M059J (cell line): Measurements from ENCODE around the gene GPC6. TPM values are rescaled to one million over a fixed set of nuclear protein-coding genes. Genes with fewer than 3 reads are reported as not detected.

ENCODE experiments used
- DNase-seq: peaks from one replicate; pipeline ENCODE4 v3.0.0-alpha.2; 2012; ENCODE audit warnings: low read depth
- total RNA-seq: library from RNA; depleted of rRNA; stranded (reverse); fragments of >200 nt; shearing (Covaris generic); gene quantifications from 2 replicates; pipeline ENCODE4 v1.2.3, GENCODE V29; 2014

GPC6 gene
- total RNA-seq, 1 experiment from 2014 or later, result 0.71 TPM

GRCh38 chr13:93966267-93966936 is 739.8 kb downstream of the GPC6 start:
- no peak for DNase-seq

GRCh38 chr13:93967286-93967685 is 740.7 kb downstream of the GPC6 start:
- no peak for DNase-seq

GRCh38 chr13:93975242-93975641 is 748.6 kb downstream of the GPC6 start:
- no peak for DNase-seq

DNA sequence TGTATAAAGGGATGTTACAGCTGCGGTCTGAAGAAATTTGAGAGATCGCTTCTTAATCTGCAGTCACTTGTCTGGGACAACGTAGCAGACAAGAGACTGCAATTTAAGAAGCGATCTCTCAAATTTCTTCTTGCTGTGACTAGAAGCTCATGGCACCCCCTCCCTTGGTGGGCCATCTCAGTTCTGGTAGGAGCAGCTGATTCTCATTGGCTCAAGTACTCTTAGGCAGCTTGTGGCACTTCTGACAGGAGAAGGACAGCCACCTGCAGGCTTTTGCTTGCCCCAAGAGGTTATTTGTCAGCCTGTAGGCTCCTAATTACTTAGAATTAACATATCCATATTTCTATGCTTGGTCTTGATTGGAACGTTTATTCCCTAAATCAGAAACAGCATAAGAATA is 749.9 kb downstream of the GPC6 start:
- DNase-seq, result no peak

GRCh38 chr13:93977986-93978385 is 751.4 kb downstream of the GPC6 start:
- DNase-seq, result no peak

- no peak for DNase-seq
Observed at GRCh38 chr13:93981426-93981977, 754.9 kb downstream of the GPC6 start.

- no peak for DNase-seq
Observed at GRCh38 chr13:93982179-93982918, 755.7 kb downstream of the GPC6 start.

GRCh38 chr13:93984052-93984451 is 757.4 kb downstream of the GPC6 start:
- no peak for DNase-seq

DNA sequence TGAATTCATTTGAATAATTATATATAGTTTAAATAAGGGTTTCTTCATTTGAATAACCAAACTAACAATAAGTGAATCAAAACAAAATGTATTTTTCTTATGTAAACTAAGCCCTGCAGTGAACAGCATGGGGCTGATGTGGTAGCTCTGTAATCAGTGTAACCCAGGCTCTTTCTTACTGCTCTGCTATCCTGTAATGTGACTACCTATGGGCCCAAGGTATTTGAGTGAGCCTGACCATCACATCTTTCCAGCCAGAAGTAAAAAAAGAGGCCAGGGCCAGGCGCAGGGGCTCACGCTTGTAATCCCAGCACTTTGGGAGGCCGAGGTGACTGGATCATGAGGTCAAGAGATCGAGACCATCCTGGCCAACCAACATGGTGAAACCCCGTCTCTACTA is 758.3 kb downstream of the GPC6 start:
- no peak for DNase-seq

DNA sequence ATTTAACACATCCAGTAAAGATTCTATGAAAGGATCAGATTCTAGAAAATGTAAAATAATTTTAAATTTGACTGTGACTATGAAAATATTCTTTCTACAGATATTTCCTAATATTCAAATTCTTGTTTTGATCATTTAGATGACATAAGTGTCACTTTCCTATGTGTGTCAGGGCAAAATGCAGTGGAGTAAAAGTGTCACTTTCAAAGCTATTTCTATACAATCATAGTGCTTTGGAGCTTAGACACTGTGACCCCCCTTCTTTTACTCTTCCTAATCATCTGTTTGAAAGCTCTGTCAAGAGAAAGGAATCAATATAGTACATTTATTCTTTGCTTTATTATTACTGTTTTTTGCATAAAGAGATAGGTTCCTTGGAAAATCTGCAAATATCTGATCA is 760.9 kb downstream of the GPC6 start:
- no peak for DNase-seq

GRCh38 chr13:93991569-93991968 is 765.0 kb downstream of the GPC6 start:
- DNase-seq, result no peak

DNA sequence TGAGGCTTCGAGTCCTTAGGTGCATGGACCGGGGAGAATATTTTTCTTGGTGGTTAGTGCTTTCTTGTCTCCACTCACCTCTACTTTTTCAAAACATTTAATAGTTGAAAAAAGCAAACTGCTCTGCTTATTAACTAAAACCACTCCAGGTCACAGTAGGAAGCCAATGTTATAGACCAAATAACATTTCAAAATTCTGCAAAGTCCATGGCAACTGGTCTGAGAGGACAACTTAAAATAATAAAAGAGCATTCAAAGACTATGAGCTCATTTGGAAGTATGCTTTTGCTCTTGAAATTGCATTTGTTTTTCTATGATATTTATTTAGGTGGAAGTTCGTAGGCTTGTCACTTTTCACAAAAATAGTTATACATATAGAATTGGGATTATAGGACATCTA is 769.9 kb downstream of the GPC6 start:
- DNase-seq, result no peak

DNA sequence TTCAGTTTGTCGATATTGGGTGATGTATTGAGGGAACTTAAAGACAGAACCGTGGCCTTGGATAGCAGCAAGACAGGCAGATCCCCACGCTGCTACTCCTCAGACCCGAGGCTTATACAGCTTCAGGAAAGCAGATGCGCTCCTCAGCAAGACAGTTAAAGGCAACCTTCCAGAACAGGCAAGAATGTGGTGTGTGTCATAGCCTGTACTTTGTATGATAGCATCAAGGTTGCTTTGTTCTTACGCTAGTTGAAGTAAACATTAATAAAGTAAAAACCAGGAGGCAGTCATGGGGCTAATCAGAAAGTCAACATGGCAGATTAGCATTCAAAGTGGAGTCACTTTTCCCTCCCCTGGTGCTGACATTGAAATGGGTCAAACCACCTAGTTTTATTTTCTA is 779.7 kb downstream of the GPC6 start:
- DNase-seq, result no peak

GRCh38 chr13:94007072-94007471 is 780.5 kb downstream of the GPC6 start:
- no peak for DNase-seq

DNA sequence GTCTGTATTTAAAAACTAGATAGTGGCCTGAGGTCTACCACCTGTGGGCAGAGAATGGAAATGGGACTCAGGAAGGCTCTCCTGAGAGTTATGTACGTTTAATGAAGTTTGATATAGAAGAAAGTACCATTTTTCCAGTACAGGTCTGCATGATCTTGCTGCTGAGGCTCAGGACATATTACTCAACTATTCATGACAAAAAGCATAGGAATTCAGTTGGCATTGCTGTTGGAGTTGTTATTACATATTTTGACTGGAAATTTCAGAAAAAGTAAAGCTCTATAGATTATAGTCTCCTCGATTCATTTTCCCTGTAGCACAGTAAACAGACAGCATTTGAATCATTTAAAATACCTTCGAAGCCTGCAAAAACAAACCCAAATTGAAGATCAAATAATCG is 783.1 kb downstream of the GPC6 start:
- no peak for DNase-seq

- no peak for DNase-seq
Observed at GRCh38 chr13:94014461-94014860, 787.9 kb downstream of the GPC6 start.

DNA sequence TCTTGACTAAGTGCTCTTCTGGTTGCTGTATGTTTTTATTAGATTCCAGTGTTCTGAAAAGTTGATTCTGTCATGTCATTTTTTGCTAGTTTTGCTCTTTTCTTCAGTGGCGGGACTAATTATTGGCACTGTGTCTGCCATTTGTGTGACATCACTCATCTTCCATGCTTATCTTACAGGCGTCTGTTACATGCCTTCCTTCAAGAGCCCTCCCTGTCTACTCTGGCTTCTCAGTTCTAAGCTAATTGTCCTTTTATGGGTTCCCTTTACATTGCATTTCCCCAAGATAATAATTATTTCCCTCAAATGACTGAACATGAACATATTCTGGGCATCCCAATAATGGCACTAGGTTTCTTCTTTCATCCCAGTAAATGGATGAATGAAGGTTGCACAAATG is 793.8 kb downstream of the GPC6 start:
- DNase-seq, result no peak

DNA sequence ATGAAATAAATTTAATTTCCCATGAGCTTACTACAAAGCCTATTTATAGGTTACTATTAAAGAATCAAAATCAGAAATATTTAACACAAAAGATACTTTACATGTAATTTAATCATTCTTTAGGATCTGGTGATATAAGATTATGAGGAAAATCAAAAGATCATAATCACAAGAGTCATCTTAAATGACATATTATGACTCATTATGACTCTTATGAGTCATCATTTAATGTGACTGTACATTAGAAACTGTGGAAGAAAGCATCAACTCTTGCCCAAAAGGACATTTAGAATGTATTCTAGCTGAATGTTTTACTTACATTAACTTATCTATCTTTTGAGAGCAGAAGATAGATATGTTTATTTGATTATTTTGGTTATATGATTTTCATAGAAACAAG is 794.2 kb downstream of the GPC6 start:
- DNase-seq, result peak; percentile 8

- no peak for DNase-seq
Observed at GRCh38 chr13:94028234-94028633, 801.6 kb downstream of the GPC6 start.

GRCh38 chr13:94028650-94029049 is 802.0 kb downstream of the GPC6 start:
- DNase-seq, result no peak

GRCh38 chr13:94030415-94031119 is 804.0 kb downstream of the GPC6 start:
- no peak for DNase-seq

DNA sequence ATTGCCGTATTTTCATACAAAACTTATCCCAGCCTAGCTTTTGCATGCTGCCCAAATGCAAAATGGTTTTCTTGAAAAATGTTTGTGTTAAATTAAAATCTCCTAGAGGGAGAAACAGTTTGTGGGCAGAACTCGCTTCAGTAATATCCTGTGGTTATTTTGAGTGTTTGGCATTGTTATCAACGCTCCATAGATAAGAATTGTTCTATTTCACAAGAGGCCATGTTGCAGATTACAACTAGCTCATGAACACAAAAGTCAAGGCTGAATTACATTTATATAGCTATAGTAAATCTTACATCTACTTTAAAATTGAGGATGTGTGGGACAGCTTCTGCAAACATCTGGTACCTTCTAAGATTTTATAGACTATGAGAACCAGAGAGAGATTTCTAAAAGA is 805.0 kb downstream of the GPC6 start:
- DNase-seq, result no peak

DNA sequence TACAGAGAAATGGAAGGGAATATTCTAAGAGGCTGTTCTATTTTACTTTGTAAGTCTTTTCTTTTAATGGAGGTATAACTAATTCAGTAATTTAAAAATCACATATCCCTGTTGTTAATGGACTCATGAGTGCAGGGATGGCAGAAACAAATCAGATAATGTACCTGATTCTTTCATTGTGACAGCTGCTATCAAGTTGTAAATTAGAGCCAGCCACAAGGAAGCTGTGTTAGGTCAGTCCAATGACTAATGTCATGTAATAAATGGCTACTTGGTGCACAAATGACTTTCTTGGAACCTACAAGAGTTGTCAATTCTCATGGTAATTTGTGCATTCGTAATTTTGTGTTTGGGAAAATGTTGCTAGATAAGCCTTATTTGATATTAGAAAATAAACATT is 806.5 kb downstream of the GPC6 start:
- no peak for DNase-seq
